ENCODE results near the gene ATIC.
"Not testable (repeated sequence)": the region's sequence is repeated elsewhere in the genome, so short reads cannot be mapped to it uniquely, and the experiment has no call there.

Gene ATIC

GRCh38 chr2:215311259-215311624 is 617 bp upstream of the ATIC start:
- intact Hi-C loops (cut with DNase I) = not testable (repeated sequence)
- DNase-seq = peak in 7 of 42 donors; percentile 6 to 52 (median 32)

GRCh38 chr2:215313255-215313613 is 1.4 kb downstream of the ATIC start:
- intact Hi-C loops (cut with DNase I) = no loop called here
- no peak for DNase-seq

GRCh38 chr2:215314896-215315295 is 3.0 kb downstream of the ATIC start:
- intact Hi-C loops (cut with DNase I) = no loop called here
- DNase-seq = no peak

GRCh38 chr2:215315301-215315700 is 3.4 kb downstream of the ATIC start:
- DNase-seq = no peak
- intact Hi-C loops (cut with DNase I) = no loop called here

- intact Hi-C loops (cut with DNase I) = no loop called here
- no peak for DNase-seq
Measured at GRCh38 chr2:215316336-215316735, 4.5 kb downstream of the ATIC start.

GRCh38 chr2:215319500-215319899 is 7.6 kb downstream of the ATIC start:
- DNase-seq = no peak
- intact Hi-C loops (cut with DNase I) = no loop called here

- no peak for DNase-seq
- intact Hi-C loops (cut with DNase I) = no loop called here
Measured at GRCh38 chr2:215320102-215320501, 8.2 kb downstream of the ATIC start.

GRCh38 chr2:215320679-215321078 is 8.8 kb downstream of the ATIC start:
- no peak for DNase-seq
- intact Hi-C loops (cut with DNase I) = no loop called here

GRCh38 chr2:215324811-215325210 is 13.0 kb downstream of the ATIC start:
- no peak for DNase-seq
- intact Hi-C loops (cut with DNase I) = no loop called here

- intact Hi-C loops (cut with DNase I) = no loop called here
- no peak for DNase-seq
Measured at GRCh38 chr2:215328066-215328465, 16.2 kb downstream of the ATIC start.

- no peak for DNase-seq
- intact Hi-C loops (cut with DNase I) = no loop called here
Measured at GRCh38 chr2:215332872-215333595, 21.2 kb downstream of the ATIC start.

- DNase-seq = no peak
- intact Hi-C loops (cut with DNase I) = no loop called here
Measured at GRCh38 chr2:215338883-215339679, 27.2 kb downstream of the ATIC start.

GRCh38 chr2:215347878-215348277 is 36.0 kb downstream of the ATIC start:
- intact Hi-C loops (cut with DNase I) = no loop called here
- DNase-seq = no peak

GRCh38 chr2:215352602-215353001 is 40.7 kb downstream of the ATIC start:
- DNase-seq = no peak
- intact Hi-C loops (cut with DNase I) = no loop called here

- no peak for DNase-seq
- intact Hi-C loops (cut with DNase I) = no loop called here
Measured at GRCh38 chr2:215354771-215355695, 43.2 kb downstream of the ATIC start.

- DNase-seq = no peak
- intact Hi-C loops (cut with DNase I) = no loop called here
Measured at GRCh38 chr2:215355801-215356200, 43.9 kb downstream of the ATIC start.

GRCh38 chr2:215356334-215356947 is 44.6 kb downstream of the ATIC start:
- DNase-seq = no peak
- intact Hi-C loops (cut with DNase I) = no loop called here

- intact Hi-C loops (cut with DNase I) = no loop called here
- DNase-seq = no peak
Measured at GRCh38 chr2:215356948-215357461, 45.1 kb downstream of the ATIC start.

- no peak for DNase-seq
- intact Hi-C loops (cut with DNase I) = no loop called here
Measured at GRCh38 chr2:215357660-215358059, 45.8 kb downstream of the ATIC start.
